ENCODE results near the gene ACKR4.

Gene ACKR4

DNA sequence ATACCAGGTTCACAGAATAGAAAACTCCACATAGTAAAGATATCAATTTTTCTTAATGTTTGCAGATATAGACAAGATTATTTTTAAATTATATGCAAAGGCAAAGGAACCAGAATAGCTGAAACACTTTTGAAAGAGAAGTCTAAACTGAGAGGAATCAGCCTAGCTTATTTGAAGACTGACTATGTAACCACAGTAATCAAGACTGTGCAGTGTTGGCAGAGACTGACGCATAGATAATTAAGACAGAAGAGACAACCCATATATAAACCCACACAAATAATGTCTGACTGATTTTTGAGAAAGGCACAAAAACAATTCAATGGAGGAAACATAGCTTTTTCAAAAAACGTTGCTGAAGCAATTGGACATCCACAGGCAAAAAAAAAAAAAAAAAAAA lies 28.6 kb upstream of the ACKR4 start:
- Histone ChIP-seq H3K4me3 (ENCODE audit: low read length) (no peak overlapping the region), H3K27me3 (ENCODE audit: insufficient read depth, low read length) (no peaks in the 10 kb centered on the region), H3K9me3 (ENCODE audit: low read length) (no peaks in the 10 kb centered on the region), H3K4me1 (ENCODE audit: insufficient read depth, low read length) (no peaks in the 10 kb centered on the region), H2AFZ (ENCODE audit: low read depth, low read length) (no peak overlapping the region), H3K36me3 (ENCODE audit: insufficient read depth, low read length) (peaks cover 12% of the 10 kb centered on the region)

DNA sequence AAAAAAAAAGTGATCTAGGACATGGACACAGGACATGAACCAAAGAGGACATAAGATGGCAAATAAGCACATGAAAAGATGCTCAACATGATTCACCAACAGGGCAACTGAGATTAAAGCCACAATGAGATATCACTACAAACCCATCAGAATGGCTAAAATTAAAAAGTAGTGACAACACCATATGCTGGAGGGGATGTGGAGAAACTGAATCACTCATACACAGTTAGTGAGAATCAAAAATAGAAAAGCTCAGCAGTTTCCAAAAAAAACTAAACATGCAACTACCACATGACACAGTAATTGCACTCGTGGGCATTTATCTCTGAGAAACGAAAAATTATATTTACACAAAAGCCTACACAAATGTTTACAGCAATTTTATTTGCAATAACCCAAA lies 27.9 kb upstream of the ACKR4 start:
- H3K4me1 ChIP-seq (ENCODE audit: insufficient read depth, low read length): no peaks in the 10 kb centered on the region
- H2AFZ ChIP-seq (ENCODE audit: low read depth, low read length): no peak overlapping the region
- no peaks in the 10 kb centered on the region for H3K9me3 ChIP-seq (ENCODE audit: low read length)
- H3K4me3 ChIP-seq (ENCODE audit: low read length): no peak overlapping the region
- peaks cover 16% of the 10 kb centered on the region for H3K36me3 ChIP-seq (ENCODE audit: insufficient read depth, low read length)
- H3K27me3 ChIP-seq (ENCODE audit: insufficient read depth, low read length): no peaks in the 10 kb centered on the region

DNA sequence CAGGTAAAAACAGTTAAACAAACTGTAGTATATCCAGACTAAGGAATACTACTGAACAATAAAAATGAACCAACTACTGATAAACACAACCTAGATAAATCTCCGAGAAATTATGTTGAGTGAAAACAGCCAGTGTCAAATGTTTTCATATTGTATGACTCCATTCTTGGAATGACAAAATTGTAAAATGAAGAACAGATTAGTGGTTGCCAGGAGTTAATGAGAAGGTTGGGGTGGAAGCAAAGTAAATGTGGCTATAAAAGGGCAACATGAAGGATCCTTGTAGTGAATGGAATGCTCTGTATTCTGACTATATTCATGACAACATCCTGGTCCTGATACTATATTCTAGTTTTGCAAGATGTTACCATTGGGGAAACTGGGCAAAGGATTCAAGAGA lies 27.5 kb upstream of the ACKR4 start:
- Histone ChIP-seq H3K4me1 (ENCODE audit: insufficient read depth, low read length) (no peaks in the 10 kb centered on the region), H2AFZ (ENCODE audit: low read depth, low read length) (no peak overlapping the region), H3K36me3 (ENCODE audit: insufficient read depth, low read length) (peaks cover 19% of the 10 kb centered on the region), H3K4me3 (ENCODE audit: low read length) (no peak overlapping the region), H3K9me3 (ENCODE audit: low read length) (no peaks in the 10 kb centered on the region), H3K27me3 (ENCODE audit: insufficient read depth, low read length) (no peaks in the 10 kb centered on the region)

DNA sequence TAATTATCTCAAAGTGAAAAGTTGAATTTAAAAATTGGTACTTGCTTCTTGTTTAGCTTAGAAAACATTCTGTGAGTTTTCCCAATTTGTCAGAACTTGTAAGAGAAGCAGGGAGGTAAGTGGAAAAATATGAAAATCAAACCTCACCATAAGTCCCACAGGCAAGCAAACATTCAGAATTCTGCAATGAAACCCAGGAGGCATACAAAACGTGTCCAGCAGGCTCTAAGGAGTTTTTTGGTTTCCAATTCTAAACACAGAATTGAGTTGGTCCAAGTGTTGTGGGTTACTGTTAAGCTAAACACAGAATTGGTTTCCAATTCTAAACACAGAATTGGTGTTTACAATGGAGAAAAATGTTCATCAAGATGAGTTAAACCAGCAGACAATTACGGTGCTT lies 27.1 kb upstream of the ACKR4 start:
- no peaks in the 10 kb centered on the region for H3K27me3 ChIP-seq (ENCODE audit: insufficient read depth, low read length)
- H2AFZ ChIP-seq (ENCODE audit: low read depth, low read length): no peak overlapping the region
- no peaks in the 10 kb centered on the region for H3K4me1 ChIP-seq (ENCODE audit: insufficient read depth, low read length)
- H3K36me3 ChIP-seq (ENCODE audit: insufficient read depth, low read length): peaks cover 20% of the 10 kb centered on the region
- H3K9me3 ChIP-seq (ENCODE audit: low read length): no peaks in the 10 kb centered on the region
- H3K4me3 ChIP-seq (ENCODE audit: low read length): no peak overlapping the region

DNA sequence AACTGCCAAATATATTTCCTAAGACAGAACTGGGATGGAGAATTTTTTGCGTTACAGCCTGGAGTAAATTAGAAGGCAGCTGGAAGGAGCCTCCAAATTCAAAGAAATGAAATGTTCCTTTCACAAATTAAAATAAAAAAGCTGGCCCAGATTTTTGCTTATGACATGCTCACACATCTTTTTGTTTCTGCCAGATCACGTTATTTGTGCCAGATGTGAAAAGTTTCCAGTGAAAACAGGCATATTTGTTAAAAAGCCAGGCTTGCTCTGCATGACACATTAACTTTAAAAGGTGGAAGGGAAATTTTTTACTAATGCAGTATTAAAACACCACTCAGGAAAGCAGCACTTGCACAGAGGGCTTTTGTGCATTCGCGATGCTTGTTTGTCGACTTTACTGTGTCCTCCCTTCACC lies 23.3 kb upstream of the ACKR4 start:
- no peaks in the 10 kb centered on the region for H3K27me3 ChIP-seq (ENCODE audit: insufficient read depth, low read length)

DNA sequence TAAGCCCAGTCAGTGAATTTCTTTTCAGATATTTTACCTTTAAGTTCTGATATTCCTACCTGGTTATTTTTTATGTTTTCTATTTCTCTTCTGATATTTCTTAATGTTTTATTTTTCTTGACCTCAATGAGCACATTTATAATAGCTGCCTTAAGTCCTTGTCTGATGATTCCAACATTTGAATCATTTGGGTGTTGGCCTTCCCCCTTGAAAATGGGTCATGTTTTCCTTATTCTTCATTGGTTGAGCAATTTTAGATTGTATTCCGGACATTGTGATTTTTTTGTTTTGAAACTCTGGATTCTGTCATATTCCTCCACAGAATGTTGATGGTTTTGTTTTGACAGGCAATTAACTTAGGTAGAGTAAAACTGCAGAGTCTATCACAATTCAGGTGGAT lies 9.7 kb upstream of the ACKR4 start:
- Histone ChIP-seq H3K4me1 (ENCODE audit: insufficient read depth, low read length) (no peaks in the 10 kb centered on the region), H3K4me3 (ENCODE audit: low read length) (no peak overlapping the region), H2AFZ (ENCODE audit: low read depth, low read length) (no peak overlapping the region), H3K27me3 (ENCODE audit: insufficient read depth, low read length) (no peaks in the 10 kb centered on the region), H3K9me3 (ENCODE audit: low read length) (no peaks in the 10 kb centered on the region), H3K36me3 (ENCODE audit: insufficient read depth, low read length) (no peaks in the 10 kb centered on the region)

More for the DNA sequence above, 23.3 kb upstream of the ACKR4 start:
- no peak overlapping the region for H3K4me3 ChIP-seq (ENCODE audit: low read length)
- peaks cover 31% of the 10 kb centered on the region for H3K36me3 ChIP-seq (ENCODE audit: insufficient read depth, low read length)
- H3K4me1 ChIP-seq (ENCODE audit: insufficient read depth, low read length): no peaks in the 10 kb centered on the region
- no peak overlapping the region for H2AFZ ChIP-seq (ENCODE audit: low read depth, low read length)
- H3K9me3 ChIP-seq (ENCODE audit: low read length): no peaks in the 10 kb centered on the region

DNA sequence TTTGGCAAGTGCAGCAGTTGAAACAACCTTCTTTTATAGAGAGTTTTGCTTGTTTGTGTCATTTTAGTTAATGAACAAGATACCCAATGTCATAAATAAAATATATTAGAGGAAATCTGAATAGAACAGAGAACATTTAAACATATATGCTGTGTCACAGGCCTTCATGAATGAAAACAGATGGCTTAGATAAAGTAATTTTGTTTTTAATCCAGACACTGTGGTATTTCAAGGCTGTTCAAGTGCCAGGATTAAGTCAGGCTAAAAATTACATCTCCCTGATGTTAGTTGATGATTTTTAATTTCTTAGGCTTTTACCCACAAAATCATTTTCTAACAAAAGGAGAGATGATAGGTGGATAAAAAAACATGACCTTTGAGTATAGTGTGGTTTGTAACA lies 4.9 kb upstream of the ACKR4 start:
- peaks cover 5% of the 10 kb centered on the region for H3K36me3 ChIP-seq (ENCODE audit: insufficient read depth, low read length)
- H3K27me3 ChIP-seq (ENCODE audit: insufficient read depth, low read length): no peaks in the 10 kb centered on the region
- H3K9me3 ChIP-seq (ENCODE audit: low read length): no peaks in the 10 kb centered on the region
- no peaks in the 10 kb centered on the region for H3K4me1 ChIP-seq (ENCODE audit: insufficient read depth, low read length)
- H3K4me3 ChIP-seq (ENCODE audit: low read length): no peak overlapping the region
- no peak overlapping the region for H2AFZ ChIP-seq (ENCODE audit: low read depth, low read length)

DNA sequence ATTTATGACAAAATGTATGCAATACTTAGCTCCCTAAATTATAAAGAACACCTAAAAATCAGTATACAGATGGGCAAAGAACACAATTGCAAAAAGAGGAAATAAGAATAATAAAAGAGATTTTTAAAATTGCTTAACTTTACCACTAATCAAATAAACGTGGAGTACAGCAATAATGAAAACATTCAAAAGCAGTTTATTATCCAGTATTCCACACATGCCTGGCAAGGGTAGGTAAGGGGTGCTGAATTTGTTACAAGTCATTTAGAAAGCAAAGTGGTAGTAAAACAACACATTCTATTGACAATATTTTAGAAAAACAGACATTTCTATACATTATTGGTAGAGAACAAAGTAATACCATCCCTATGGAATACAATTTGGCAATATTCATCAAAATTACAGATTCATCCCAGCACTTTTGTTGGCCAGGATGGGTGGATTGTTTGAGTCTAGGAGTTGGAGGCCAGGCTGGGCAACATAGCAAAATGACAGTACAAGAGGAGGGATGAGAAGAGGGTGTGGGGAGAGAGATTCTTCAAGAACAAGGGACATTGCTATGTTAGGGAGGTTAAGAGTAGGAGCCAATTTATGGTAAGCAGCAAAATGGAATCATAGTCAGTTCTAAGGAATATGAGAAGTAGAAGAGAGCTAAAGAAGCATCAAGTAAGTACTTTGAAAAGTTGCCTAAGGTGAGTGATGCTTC lies 3.7 kb upstream of the ACKR4 start:
- H3K36me3 ChIP-seq (ENCODE audit: insufficient read depth, low read length): peaks cover 6% of the 10 kb centered on the region
- H3K4me1 ChIP-seq (ENCODE audit: insufficient read depth, low read length): no peaks in the 10 kb centered on the region
- H3K9me3 ChIP-seq (ENCODE audit: low read length): no peaks in the 10 kb centered on the region
- no peak overlapping the region for H3K4me3 ChIP-seq (ENCODE audit: low read length)
- H3K27me3 ChIP-seq (ENCODE audit: insufficient read depth, low read length): no peaks in the 10 kb centered on the region
- no peak overlapping the region for H2AFZ ChIP-seq (ENCODE audit: low read depth, low read length)

DNA sequence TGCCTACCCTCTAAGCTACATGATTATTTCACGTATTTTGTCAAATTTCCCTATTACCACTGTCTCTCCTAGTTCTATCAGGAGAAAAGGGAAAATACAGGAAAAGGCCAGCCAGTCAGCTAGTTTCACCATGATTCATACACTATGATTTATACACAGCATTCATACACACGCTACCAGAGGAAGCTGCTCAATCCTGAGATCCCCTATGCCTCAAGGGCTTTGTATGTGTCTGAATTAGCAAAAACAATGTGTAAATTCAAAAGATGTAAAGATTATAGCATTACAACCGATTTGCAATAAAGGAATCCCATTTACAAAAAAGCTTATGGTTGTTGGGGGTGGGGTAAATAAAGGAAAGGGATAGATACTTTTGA lies 3.1 kb upstream of the ACKR4 start:
- Histone ChIP-seq H2AFZ (ENCODE audit: low read depth, low read length) (no peak overlapping the region), H3K27me3 (ENCODE audit: insufficient read depth, low read length) (no peaks in the 10 kb centered on the region), H3K9me3 (ENCODE audit: low read length) (no peaks in the 10 kb centered on the region), H3K4me3 (ENCODE audit: low read length) (no peak overlapping the region), H3K36me3 (ENCODE audit: insufficient read depth, low read length) (peaks cover 11% of the 10 kb centered on the region), H3K4me1 (ENCODE audit: insufficient read depth, low read length) (no peaks in the 10 kb centered on the region)

DNA sequence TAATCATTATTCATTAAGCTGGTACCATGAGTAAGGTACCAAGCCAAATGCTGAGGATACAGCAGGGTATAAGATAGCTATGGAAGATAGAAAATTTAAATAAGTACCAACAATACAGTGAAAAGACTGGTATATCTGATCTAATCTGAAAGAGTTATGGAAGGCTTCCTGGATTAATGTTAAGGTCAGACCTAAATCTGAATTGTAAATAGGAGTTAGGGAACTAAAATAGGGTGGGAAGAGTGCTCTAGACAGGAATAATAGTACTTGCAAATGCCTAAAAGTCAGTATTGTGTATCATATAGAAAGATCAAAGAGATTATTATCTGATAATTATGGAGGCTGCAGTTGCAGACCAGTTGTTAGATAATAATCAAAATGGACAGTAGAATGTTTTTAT lies 2.6 kb upstream of the ACKR4 start:
- Histone ChIP-seq H3K27me3 (ENCODE audit: insufficient read depth, low read length) (no peaks in the 10 kb centered on the region), H3K36me3 (ENCODE audit: insufficient read depth, low read length) (peaks cover 11% of the 10 kb centered on the region), H3K9me3 (ENCODE audit: low read length) (no peaks in the 10 kb centered on the region), H3K4me1 (ENCODE audit: insufficient read depth, low read length) (no peaks in the 10 kb centered on the region), H3K4me3 (ENCODE audit: low read length) (no peak overlapping the region), H2AFZ (ENCODE audit: low read depth, low read length) (no peak overlapping the region)

DNA sequence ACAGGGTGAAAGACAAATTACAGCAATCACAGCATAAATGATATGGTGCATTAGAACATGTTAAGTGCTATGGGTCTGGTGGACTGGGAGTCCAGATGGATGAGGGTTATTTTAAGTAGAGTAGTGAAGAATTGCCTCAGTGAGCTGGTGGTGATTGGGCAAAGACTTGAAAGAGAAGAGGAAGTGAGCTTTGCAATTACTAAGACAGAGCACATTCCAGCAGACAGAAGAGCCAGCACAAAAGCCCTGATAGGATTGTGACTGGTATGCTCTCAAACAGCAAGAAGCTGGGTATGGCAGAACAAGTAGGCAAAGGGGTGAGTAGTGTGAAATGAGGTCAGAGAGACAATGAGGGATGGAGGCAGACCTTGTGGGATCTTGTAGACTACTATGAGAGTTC lies 2.1 kb upstream of the ACKR4 start:
- Histone ChIP-seq H3K4me3 (ENCODE audit: low read length) (no peak overlapping the region), H3K36me3 (ENCODE audit: insufficient read depth, low read length) (peaks cover 11% of the 10 kb centered on the region), H3K27me3 (ENCODE audit: insufficient read depth, low read length) (no peaks in the 10 kb centered on the region), H3K9me3 (ENCODE audit: low read length) (no peaks in the 10 kb centered on the region), H2AFZ (ENCODE audit: low read depth, low read length) (no peak overlapping the region), H3K4me1 (ENCODE audit: insufficient read depth, low read length) (no peaks in the 10 kb centered on the region)

DNA sequence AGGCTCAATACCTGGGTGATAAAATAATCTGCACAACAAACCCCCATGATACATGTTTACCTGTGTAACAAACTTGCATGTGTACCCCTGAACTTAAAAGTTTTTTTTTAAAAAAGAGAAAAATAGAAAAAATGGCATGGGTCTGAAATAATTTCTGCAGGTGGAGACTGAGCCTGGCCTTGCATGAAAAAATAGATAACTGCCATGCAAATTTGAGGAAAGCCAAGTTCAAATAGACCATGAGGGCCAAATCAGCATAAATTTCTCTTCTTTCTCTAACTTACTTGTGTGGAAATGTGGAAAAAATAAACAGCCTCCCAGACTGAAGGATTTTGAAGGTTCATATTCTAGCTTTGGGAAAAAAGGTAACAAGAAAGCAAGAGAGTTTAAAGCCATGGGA lies 744 bp upstream of the ACKR4 start:
- Histone ChIP-seq H3K4me3 (ENCODE audit: low read length) (no peak overlapping the region), H3K9me3 (ENCODE audit: low read length) (no peaks in the 10 kb centered on the region), H3K36me3 (ENCODE audit: insufficient read depth, low read length) (peaks cover 11% of the 10 kb centered on the region), H3K27me3 (ENCODE audit: insufficient read depth, low read length) (no peaks in the 10 kb centered on the region), H3K4me1 (ENCODE audit: insufficient read depth, low read length) (no peaks in the 10 kb centered on the region), H2AFZ (ENCODE audit: low read depth, low read length) (no peak overlapping the region)

DNA sequence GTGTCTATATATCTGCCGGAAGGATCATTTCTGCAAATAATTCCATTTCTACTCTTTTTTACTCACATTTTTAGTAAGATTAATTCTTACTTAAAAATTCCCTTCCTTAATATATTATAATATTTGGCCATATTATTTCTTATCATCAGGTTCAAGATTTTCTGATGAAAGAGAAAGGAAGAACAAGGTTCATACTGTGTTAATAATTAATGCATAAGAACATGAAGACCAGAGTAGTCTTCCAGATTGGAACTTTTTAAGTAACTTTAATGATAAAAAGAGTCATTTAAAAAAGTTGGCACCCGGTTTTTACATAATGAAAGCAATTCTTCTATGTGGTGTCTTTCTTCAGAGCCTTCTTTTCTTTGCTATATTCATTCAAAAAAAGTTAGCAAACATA lies 590 bp downstream of the ACKR4 start:
- Histone ChIP-seq H3K4me1 (ENCODE audit: insufficient read depth, low read length) (no peaks in the 10 kb centered on the region), H3K9me3 (ENCODE audit: low read length) (no peaks in the 10 kb centered on the region), H3K27me3 (ENCODE audit: insufficient read depth, low read length) (no peaks in the 10 kb centered on the region), H3K36me3 (ENCODE audit: insufficient read depth, low read length) (peaks cover 13% of the 10 kb centered on the region), H2AFZ (ENCODE audit: low read depth, low read length) (no peak overlapping the region), H3K4me3 (ENCODE audit: low read length) (no peak overlapping the region)

DNA sequence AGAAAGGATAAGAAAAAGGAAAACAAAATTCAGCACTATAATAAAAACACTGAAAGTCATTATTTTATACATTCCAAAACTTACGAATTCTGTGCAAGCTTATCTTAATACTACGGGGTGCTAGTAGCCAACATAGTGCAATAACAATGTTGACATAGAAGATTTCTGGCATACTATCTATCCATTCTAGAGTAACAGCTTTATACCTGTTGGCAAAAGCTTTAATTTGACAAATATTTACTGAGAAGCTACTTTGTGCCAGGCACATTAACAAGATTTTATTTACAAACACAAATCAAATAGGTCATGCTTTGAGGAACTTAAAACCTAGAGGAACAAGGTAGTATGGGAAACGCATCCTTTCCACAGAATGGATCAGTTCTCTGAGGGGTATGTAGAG lies 1.1 kb downstream of the ACKR4 start:
- H3K36me3 ChIP-seq (ENCODE audit: insufficient read depth, low read length): peaks cover 18% of the 10 kb centered on the region
- H3K4me1 ChIP-seq (ENCODE audit: insufficient read depth, low read length): no peaks in the 10 kb centered on the region
- no peak overlapping the region for H2AFZ ChIP-seq (ENCODE audit: low read depth, low read length)
- no peaks in the 10 kb centered on the region for H3K9me3 ChIP-seq (ENCODE audit: low read length)
- no peaks in the 10 kb centered on the region for H3K27me3 ChIP-seq (ENCODE audit: insufficient read depth, low read length)
- H3K4me3 ChIP-seq (ENCODE audit: low read length): no peak overlapping the region

All from neuron (in vitro differentiated cells).